A204.1 (cell line): ENCODE data around the gene EIF1AY.
"Not testable (repeated sequence)": the region's sequence is repeated elsewhere in the genome, so short reads cannot be mapped to it uniquely, and the experiment has no call there.

Experiments
- FAIRE-seq: peaks from 2 replicates; lab custom pipeline; 2012; peaks lifted over from hg19 to GRCh38; lab: Jason Lieb, UNC

The EIF1AY gene

GRCh38 chrY:20575531-20576121 lies at the start of gene EIF1AY:
EIF1AY (plus strand) TSS chrY:20575776; CDS start chrY:20575872, 96 bp downstream.
- FAIRE-seq, result no peak

- FAIRE-seq, result no peak
Measured at GRCh38 chrY:20528435-20528834, 47.1 kb upstream of the EIF1AY start.

- no peak for FAIRE-seq
Measured at GRCh38 chrY:20538186-20538585, 37.4 kb upstream of the EIF1AY start.

DNA sequence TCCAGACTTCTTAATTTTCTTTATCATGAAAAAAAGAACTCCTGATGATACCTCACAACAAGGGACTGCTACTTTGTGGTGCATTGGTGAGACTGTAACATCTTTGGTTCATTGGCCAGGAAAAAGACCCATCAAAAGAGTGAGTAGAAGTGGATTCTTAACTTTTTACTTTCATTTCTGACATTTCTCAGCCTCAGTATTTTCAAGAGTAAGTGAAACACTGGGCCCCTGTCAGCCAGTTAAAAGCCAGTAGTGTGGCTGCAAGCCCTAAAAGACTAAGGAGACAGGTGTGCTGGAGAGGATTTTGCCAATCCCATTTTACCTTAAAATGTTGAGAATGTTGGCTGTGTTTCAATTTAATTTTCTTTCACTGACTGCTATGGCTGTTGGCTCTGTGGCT lies 36.6 kb upstream of the EIF1AY start:
- FAIRE-seq, result no peak

DNA sequence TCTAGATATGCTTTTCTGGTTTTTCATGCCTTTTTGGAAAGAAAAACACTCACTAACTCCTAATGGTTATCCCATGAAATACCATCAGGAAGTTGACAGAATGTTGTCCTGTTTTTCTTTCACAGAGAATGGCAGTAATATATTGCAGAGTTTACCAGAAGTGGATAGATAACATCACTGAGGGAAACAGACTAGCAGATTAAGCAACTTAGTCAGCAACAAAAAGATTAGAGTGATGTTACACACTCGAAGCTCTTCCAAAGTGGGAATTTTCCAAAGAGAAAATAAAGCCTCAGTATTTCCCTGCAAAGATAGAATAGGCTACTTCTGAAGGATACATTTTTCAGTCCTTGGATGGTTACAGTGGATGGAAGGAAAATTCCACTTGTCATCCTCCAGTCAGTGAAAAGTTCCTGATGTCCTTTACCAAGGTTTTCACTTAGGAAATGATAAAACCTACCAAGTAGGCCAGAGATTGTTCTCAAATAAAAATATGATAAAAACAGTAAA lies 31.1 kb upstream of the EIF1AY start:
- FAIRE-seq, result no peak

DNA sequence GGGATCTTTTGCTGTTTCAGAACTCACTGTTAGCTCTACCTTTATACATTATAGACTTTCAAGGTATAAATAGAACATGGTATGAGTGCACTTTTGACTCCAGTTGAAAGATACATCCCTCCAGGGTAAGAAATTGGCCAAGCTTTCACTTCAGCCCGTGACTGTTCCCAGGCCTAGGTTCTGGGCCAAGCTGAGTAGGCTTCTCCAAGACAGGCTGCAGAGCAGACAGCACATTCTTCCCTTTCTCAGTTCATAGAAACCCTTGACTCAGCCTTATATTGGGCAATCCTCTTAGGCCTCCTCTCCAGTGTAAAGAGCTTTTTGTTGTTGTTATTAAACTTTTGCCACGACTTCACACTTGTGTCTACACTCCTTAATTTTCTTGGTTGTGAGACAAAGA lies 29.5 kb upstream of the EIF1AY start:
- FAIRE-seq, result no peak

- no peak for FAIRE-seq
Measured at GRCh38 chrY:20549289-20549688, 26.3 kb upstream of the EIF1AY start.

- no peak for FAIRE-seq
Measured at GRCh38 chrY:20551840-20552239, 23.7 kb upstream of the EIF1AY start.

- FAIRE-seq, result not testable (repeated sequence)
Measured at GRCh38 chrY:20552764-20553323, 22.7 kb upstream of the EIF1AY start.

- no peak for FAIRE-seq
Measured at GRCh38 chrY:20555820-20556219, 19.8 kb upstream of the EIF1AY start.

DNA sequence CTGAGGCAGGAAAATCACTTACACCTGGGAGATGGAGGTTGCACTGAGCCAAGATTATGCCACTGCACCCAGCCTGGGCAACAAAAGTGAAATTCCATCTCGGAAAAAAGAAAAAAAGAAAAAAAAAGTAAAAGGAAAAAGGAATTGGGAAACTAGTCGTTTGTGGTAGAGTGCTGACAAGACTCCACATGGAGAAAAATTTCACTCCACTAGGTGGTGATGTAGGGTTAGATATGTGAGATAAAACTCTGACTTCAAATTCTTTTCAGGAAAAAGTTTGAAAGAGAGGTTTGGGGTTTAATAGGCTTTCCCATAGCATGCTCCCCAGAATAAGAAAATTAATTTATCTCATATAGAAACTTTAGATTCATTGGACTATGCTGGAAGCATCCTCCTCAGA lies 16.9 kb upstream of the EIF1AY start:
- no peak for FAIRE-seq

DNA sequence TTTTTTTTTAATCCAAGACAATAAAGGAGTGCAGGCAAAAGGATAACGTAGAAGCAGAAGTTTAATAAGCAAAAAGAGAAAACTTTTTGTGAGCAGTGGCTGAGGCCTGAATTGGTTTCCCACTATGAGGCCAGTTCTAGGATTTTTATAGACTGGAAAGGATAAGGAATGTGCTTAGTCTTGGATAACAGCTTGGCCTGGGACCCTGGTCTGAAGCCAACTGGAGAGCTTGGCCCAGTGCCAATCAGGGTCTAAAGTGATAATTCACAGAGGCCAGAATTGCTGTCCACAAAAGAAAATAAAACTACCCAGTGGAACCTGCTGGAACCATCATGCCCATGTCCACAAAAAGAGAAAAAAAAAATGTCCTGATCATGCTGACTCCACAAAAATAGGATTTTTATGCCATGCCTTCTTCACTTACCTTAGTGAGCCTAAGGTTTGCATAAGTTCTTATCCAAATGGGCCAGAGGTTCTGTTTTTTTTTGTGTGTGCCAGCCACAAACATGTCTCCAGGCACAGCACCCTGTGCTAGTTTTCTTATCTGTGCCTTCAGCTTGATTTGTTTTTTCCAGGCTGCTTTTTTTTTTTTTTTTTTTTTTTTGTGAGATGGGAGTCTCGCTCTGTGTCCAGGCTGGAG lies 15.6 kb upstream of the EIF1AY start:
- FAIRE-seq, result no peak

DNA sequence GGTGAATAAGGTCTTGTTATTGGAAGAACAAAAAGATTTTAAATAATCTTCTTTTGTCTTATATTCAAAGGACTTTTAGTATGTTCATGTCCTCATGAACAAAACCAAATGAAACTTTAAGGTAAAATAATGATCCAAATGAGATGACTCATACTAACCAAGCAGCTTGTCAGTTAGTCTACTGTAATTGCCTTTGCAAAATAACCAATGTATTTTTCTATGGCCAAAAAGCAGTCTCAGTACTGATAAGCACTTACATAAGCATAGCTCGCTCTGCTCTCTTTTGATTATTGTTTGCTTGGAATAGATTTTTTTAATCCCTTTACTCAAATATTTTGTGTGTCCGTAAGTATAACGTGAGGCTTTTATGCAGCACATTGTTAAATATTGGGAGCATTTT lies 4.3 kb upstream of the EIF1AY start:
- no peak for FAIRE-seq

GRCh38 chrY:20576506-20576905 lies 930 bp downstream of the EIF1AY start:
- no peak for FAIRE-seq

GRCh38 chrY:20578206-20578605 lies 2.6 kb downstream of the EIF1AY start:
- FAIRE-seq, result no peak

GRCh38 chrY:20581687-20582086 lies 6.1 kb downstream of the EIF1AY start:
- FAIRE-seq, result no peak

GRCh38 chrY:20586161-20586560 lies 10.6 kb downstream of the EIF1AY start:
- FAIRE-seq, result no peak
